GM18870 (cell line): ENCODE results near the gene CRACDL.

Source experiments
- ATAC-seq: cut with Tn5 transposase; IDR thresholded peaks from one replicate; pipeline ENCODE4 v1.9.1; 2021; ENCODE audit warnings: moderate library complexity; ENCODE audit not compliant: unreplicated experiment

Gene CRACDL

DNA sequence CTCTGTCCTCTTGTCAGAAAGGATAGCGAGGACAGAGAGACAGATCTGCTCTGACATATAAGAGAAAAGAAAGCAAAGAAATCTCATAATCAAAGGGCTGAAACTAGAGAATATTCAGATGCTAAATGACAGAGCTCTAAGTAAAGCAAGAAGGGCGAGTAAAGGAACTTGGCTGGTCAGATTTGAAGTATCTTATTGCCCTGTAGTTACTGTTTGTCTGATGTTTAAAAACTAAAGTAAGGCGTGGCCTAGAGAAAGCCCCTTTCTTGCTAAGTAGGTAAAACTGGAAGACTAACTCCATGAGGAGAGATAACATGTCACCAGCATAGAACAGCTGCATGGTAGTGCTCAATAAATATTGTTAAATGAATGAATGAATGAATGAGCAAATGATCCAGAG is 70.0 kb downstream of the CRACDL start:
- ATAC-seq, result no peak

DNA sequence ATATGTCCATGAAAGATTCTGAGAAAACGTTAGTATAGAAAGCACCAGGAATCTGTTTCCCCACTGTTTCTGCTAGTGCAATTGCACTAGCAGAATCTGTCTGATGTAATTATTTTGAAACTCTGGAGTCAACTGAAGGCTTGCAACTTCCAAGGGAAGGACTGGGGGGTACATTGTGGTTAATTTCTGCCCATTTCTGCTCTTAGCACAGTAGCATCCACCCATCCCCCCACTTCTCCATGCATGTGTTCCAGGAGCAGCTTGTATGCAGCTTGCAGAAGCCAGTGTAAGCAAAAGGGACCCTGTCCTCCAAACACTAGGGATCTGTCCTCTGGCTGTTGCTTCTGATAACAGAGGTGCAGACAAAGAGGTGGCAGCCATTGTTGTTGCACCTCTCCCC is 74.4 kb downstream of the CRACDL start:
- ATAC-seq, result no peak

- ATAC-seq, result no peak
Observed at GRCh38 chr2:98859323-98859722, 76.7 kb downstream of the CRACDL start.

DNA sequence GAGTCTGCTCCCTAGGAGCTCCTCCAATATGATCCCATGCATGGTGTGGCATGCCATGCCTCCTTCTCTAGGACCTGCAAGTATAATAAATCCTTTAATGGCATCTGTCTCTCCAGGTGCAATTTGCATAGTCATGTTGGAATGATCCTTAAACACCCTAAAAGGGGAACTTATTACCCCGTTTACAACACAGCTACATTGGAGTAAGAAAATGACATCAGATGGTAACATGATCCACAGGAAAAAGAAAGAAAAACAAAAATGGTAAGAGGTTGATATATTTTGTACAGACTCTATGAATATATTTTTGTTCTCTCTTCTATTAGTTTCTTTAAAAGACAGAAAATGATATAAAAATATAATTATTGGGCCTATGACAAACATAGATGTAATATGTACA is 79.0 kb downstream of the CRACDL start:
- no peak for ATAC-seq

DNA sequence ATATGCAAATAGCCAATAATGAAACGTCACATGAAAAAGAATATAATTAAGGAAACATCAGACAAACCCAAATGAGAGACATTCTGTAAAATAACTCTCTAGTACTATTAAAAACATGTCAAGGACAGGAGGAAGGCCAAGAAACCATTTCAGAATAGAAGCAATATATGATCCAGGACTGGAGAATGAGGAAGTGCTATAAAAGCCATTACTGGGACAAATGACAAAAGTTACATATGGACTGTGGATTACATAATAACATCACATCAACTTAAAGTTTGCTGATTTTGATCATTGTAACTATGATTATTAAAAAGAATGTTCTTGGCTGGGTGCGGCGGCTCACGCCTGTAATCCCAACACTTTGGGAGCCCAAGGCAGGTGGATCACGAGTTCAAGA is 81.3 kb downstream of the CRACDL start:
- ATAC-seq, result no peak

DNA sequence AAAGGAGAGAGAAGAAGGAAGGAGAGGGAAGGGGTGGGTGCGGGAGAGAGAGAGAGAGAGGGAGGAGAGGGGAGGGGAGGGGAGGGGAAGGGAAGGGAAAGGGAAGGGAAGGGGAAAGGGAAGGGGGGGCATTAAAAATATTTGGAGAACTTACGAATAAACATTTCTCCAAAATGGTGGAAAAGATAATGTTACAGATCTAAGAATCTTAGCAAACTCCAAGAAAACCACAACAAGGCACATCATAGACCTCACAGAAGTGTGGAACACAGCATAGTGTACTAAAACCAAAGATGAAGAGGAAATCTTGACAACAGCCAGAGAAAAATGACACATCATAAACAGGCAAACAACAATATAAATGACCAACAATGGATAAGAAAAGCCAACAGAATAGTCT is 83.1 kb downstream of the CRACDL start:
- no peak for ATAC-seq

DNA sequence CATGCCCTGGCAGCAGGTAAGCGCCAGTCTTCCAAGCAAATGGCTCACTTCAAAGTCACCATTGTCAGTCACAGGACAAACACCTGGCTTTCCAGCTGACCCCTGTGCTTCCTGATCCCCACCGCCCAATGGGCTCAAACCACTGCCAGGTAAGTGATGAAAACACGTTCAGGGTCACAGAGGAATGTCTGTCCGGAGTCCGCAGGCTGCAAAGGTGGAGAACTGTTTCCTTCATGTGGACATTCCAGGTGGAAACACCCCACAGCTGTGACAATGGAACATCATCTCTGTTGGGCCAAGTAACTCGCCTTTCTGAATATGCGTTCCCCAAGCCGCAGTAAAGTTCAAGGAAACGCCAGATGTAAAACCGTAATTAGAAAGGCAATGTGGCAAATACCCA is 86.0 kb downstream of the CRACDL start:
- no peak for ATAC-seq

GRCh38 chr2:98849113-98849512 is 86.9 kb downstream of the CRACDL start:
- no peak for ATAC-seq

DNA sequence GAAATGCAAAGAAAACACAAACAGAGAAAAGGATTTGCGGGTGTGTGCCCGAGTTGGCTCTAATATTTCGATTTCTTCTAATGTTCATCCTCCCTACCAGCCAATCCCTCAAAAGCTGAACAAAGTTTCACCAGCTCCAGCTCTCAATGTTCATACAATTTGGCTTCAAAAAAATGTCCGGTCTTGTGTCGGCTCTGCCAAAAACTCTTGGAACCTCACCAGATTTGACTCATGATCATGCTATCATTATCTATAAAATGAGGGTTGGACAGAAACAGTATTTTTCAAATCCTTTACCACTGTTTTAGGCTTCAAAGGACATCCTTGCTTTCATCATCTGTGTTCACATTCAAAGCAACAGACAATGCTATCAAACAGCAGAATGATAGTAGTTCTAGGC is 88.2 kb downstream of the CRACDL start:
- no peak for ATAC-seq

- no peak for ATAC-seq
Observed at GRCh38 chr2:98846041-98846440, 90.0 kb downstream of the CRACDL start.

GRCh38 chr2:98842136-98842535 is 93.9 kb downstream of the CRACDL start:
- ATAC-seq, result no peak

DNA sequence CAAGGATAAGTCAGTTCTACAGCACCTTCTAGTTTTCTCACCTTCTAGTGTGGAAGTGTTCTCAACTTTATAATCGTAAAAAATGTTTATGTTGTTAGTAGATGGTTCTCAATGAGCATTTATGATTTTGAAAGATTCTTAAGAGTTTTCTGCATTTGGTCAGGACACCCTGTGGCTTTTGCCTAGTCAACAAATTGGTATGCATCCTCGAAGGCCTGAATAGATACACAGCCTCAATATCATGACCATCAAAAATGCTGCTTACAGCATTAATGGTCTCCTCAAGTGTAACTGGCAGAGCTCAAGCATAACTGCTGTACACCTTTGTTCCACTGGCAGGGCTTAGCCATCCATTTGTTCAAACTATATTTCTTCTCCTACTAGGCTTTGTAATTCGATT is 96.7 kb downstream of the CRACDL start:
- ATAC-seq, result no peak

- ATAC-seq, result no peak
Observed at GRCh38 chr2:98835831-98836385, 100.1 kb downstream of the CRACDL start.

GRCh38 chr2:98833917-98834263 is 102.1 kb downstream of the CRACDL start:
- no peak for ATAC-seq

GRCh38 chr2:98833172-98833916 is 102.7 kb downstream of the CRACDL start:
- no peak for ATAC-seq

DNA sequence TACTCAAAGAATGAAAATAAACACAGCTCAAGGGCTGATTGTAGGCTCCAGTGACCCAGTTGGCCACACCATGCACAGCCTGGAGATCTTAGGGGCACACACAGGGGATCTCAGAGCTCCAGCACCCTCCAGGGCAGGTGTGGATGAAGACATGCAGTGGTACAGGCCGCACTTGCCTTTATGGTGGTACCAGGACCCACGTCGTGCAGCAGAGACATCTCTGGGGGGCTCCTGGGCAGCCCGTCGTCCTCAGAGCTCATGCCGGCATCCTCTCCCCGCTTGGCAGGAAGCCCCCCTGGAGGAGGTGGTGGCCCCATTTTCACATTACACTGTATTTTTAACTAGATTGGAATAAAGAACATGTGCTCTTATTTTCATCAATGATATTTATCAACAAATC is 103.9 kb downstream of the CRACDL start:
- ATAC-seq, result no peak

DNA sequence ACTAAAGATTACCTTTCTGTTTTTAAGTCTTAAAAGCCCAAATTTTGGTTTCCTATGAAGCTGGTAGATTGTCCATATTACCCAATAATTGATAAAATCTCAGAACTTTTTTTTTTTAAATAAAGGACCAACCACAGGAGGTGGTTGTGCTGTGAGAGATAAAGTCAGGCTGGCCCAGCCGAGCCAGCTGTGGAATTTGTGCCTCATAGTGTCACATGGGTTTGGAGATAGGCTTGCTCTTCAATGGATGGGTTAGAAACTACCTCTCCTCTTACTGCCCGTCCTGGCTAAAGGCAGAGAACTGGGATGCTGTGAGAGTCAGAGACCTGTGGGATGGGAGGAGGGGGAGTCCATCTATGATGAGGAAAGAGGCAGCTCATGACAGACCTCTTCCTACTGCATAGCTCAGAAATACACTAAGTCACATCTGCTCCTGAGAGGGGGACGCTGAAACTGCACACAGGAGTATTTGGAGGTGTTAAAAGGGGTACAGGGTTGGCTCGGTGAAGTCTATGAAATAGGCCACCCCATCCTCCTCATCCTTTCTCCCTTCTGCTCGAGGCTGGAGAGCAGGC is 105.4 kb downstream of the CRACDL start:
- no peak for ATAC-seq

GRCh38 chr2:98829581-98830270 is 106.3 kb downstream of the CRACDL start:
- ATAC-seq, result no peak

- no peak for ATAC-seq
Observed at GRCh38 chr2:98828793-98829371, 107.1 kb downstream of the CRACDL start.

DNA sequence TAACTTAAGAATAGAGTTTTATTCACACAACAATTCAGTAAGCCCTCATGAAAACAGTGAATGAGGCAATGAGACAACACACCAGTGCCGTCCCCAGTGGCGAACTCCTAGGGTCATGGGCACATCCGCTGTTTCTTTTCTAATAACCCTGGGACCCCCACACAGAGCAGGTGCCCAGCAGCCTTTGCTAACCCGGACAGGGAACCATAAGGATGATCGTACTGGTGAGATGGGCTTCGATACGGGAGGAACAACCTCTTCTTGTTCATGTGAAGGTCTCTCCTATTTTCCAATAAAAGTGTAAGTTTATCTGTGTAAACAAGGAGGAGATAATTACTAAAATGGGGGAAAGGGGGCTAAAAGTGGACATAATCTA is 107.7 kb downstream of the CRACDL start:
- no peak for ATAC-seq

GRCh38 chr2:98827625-98828368 is 108.2 kb downstream of the CRACDL start:
- no peak for ATAC-seq
